HL-60 (cell line): ENCODE measurements around the gene WDR35.

Experiments used
- GABPA ChIP-seq: IDR thresholded peaks from 2 replicates; pipeline ENCODE4 v1.6.1; 2012; ENCODE audit warnings: low read depth
- POLR2AphosphoS5 ChIP-seq: IDR thresholded peaks from 2 replicates; pipeline ENCODE4 v1.6.1; 2012; ENCODE audit warnings: low read depth
- TF ChIP-seq, protein P1 (sequence below): IDR thresholded peaks from one replicate; pipeline ENCODE4 v1.5.1; 2011; ENCODE audit warnings: low read length, control low read depth, inconsistent platforms; ENCODE audit not compliant: insufficient read depth

DNA sequence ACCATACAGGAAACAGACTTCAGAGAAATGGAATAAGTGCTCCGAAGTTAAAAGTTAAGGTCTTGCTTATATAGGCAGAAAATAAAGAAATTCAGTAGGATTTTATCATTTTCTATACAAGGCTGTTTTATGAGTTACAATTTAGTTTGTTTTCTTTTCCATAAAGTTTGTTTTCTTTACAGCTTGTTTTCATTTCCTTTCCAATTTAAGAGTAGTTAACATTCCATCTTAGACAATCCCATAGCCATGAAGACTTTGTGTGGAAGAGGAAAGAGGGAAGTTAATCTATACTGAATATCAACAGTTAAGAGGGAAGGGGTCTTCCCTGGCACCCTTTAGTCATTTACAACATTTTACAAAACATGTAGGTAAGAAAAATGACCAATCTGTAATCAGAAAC lies 114.6 kb downstream of the WDR35 start:
- TF ChIP-seq, protein P1, sequence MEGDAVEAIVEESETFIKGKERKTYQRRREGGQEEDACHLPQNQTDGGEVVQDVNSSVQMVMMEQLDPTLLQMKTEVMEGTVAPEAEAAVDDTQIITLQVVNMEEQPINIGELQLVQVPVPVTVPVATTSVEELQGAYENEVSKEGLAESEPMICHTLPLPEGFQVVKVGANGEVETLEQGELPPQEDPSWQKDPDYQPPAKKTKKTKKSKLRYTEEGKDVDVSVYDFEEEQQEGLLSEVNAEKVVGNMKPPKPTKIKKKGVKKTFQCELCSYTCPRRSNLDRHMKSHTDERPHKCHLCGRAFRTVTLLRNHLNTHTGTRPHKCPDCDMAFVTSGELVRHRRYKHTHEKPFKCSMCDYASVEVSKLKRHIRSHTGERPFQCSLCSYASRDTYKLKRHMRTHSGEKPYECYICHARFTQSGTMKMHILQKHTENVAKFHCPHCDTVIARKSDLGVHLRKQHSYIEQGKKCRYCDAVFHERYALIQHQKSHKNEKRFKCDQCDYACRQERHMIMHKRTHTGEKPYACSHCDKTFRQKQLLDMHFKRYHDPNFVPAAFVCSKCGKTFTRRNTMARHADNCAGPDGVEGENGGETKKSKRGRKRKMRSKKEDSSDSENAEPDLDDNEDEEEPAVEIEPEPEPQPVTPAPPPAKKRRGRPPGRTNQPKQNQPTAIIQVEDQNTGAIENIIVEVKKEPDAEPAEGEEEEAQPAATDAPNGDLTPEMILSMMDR, result no peak
- TF ChIP-seq POLR2AphosphoS5 (no peak), GABPA (no peak)
